SIG-M5 treated with dmso at 0.1 percent for 504 hours (cell line): ENCODE data around the gene SYNDIG1.

Source experiments
- DNase-seq: peaks from one replicate; lab custom pipeline; 2025; ENCODE audit not compliant: unreplicated experiment; lab: John Stamatoyannopoulos, UW

Gene SYNDIG1

GRCh38 chr20:24702501-24703283 lies 233.3 kb downstream of the SYNDIG1 start:
- no peak for DNase-seq

- no peak for DNase-seq
Observed at GRCh38 chr20:24703284-24703610, 233.8 kb downstream of the SYNDIG1 start.

DNA sequence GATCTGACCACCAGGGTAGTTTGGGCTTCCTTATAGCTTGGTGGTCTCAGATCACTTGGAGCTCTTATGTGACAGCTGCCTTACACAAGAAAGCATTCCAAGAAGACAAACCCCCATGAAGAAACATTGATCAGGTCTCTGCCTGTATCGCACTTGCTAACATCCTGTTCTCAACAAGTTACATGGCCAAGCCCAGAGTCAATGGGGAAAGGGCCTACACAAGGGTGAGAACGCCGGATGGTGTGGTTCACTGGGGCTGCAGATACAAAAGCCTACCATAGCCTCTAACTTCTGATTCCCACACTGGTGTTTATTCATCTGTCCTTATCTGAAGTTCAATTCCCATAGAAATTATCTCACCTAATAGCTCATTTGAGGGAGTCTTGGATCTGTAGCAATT lies 235.5 kb downstream of the SYNDIG1 start:
- DNase-seq, result no peak

DNA sequence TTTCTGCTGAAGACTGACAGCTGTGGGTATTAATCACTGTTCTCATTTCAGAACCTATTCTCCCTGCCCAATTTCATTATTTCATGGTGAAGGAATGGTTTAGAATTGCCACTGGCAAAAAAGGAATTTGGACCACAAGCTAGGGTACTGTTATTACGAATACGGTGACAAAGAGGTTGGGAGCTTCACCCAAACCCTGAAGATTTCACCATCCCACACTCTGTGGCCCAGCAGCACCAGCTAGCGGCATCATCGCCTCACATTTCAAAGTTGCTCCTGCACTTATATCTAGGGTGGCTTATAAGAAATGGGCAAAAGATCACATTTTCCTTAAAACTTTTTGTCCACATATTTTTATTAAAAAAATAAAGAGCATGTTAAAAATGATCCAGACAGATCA lies 236.1 kb downstream of the SYNDIG1 start:
- DNase-seq, result no peak

DNA sequence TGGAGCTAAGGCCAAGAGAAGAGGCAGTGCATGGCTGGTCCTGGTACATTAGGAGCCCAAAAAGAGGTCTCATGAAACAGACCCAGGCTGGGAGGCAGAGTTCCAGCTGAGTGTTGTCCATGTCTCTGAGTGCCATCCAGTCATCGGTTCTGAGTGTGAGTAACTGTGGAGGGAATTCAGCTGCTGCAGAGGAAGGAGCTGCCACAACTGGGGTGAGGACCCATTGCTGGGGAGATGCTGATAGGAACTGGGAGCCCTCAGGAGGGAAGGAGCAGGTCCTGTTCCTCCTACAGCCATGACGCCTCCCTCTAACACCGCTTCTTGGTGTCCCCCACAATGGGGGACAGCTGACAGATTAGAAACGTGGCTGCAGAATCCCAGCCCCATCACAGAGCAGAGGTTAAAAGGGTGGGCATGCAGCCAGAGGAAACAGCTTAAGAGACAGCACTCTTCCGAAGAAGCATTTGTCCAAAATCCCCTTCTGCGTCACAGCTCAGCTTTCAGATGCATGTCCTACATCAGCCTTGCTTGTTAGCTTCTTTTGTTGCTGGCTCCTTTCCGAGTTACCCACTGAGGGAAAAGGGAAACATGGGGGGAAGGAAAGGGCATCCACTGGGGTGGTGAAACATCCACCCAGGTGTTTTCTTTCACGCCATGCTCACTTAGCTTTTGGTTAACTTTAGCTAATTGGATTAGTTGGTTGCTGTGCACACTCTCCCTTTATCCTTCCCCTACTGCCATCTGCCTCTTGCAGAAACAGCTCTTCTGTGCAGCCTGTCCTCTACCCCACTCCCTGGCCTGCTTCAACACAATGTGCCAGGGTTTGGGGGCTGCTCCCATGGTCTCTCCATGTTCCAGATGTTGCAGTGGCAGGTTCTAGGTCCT lies 239.2 kb downstream of the SYNDIG1 start:
- no peak for DNase-seq
